Measurements from ENCODE around the gene CHPF2. TPM values are rescaled to one million over a fixed set of nuclear protein-coding genes. Genes with fewer than 3 reads are reported as not detected.
A peak's percentile ranks its signal among the peaks of the same experiment; 100 is the strongest.

CHPF2 gene
- total and polyA plus RNA-seq, 3 donors from 2014 or later: 22.6 to 70.5 (median 66.5) TPM

GRCh38 chr7:151276666-151277590 is 44.6 kb downstream of the CHPF2 start:
- peaks cover 15% of the 10 kb centered on the region for H3K4me1 ChIP-seq
- H3K27me3 ChIP-seq: no peaks in the 10 kb centered on the region
- no peaks in the 10 kb centered on the region for H3K36me3 ChIP-seq (ENCODE audit: low read depth, missing control alignments)
- peak overlapping the region; percentile 41 to 42 for H3K4me3 ChIP-seq
- intact Hi-C loops (cut with DNase I; ENCODE audit: low total_unique reads): no loop called here
- DNase-seq: peak; percentile 71
- peak overlapping the region; percentile 31 to 37 for H3K27ac ChIP-seq
- no peaks in the 10 kb centered on the region for H3K9me3 ChIP-seq
- WGBS, 2 donors: 1% methylated on average over 21 to 63 of the region's 63 CpGs
- TF ChIP-seq POLR2A (IDR thresholded peaks at IDR 0.05) (no peak), CTCF (IDR thresholded peaks at IDR 0.05) (no peak)

GRCh38 chr7:151277631-151278030 is 45.3 kb downstream of the CHPF2 start:
- WGBS, 2 donors: 24 to 41% methylated on average over 4 to 8 of the region's 8 CpGs
- Histone ChIP-seq H3K9me3 (no peaks in the 10 kb centered on the region), H3K27ac (no peak overlapping the region), H3K36me3 (ENCODE audit: low read depth, missing control alignments) (no peaks in the 10 kb centered on the region), H3K4me1 (peaks cover 15% of the 10 kb centered on the region), H3K4me3 (peak overlapping the region in 1 of 2 donors; percentile 41), H3K27me3 (no peaks in the 10 kb centered on the region)
- TF ChIP-seq POLR2A (IDR thresholded peaks at IDR 0.05): no peak
- no peak for TF ChIP-seq CTCF (IDR thresholded peaks at IDR 0.05)
- DNase-seq: no peak
- intact Hi-C loops (cut with DNase I; ENCODE audit: low total_unique reads): no loop called here

- peaks cover 15% of the 10 kb centered on the region for H3K4me1 ChIP-seq
- TF ChIP-seq POLR2A (IDR thresholded peaks at IDR 0.05) (no peak), CTCF (IDR thresholded peaks at IDR 0.05) (no peak)
- no peaks in the 10 kb centered on the region for H3K36me3 ChIP-seq (ENCODE audit: low read depth, missing control alignments)
- intact Hi-C loops (cut with DNase I; ENCODE audit: low total_unique reads): no loop called here
- H3K27ac ChIP-seq: no peak overlapping the region
- no peaks in the 10 kb centered on the region for H3K27me3 ChIP-seq
- WGBS, 2 donors: 92% methylated on average over 12 of the region's 12 CpGs
- H3K4me3 ChIP-seq: no peak overlapping the region
- H3K9me3 ChIP-seq: no peaks in the 10 kb centered on the region
- no peak for DNase-seq
These were observed 46.7 kb downstream of the CHPF2 start for GRCh38 chr7:151278949-151279348.

GRCh38 chr7:151279868-151280267 is 47.6 kb downstream of the CHPF2 start:
- Histone ChIP-seq H3K4me1 (peaks cover 15% of the 10 kb centered on the region), H3K4me3 (no peak overlapping the region), H3K27ac (no peak overlapping the region), H3K9me3 (no peaks in the 10 kb centered on the region), H3K36me3 (ENCODE audit: low read depth, missing control alignments) (no peaks in the 10 kb centered on the region), H3K27me3 (no peaks in the 10 kb centered on the region)
- no peak for TF ChIP-seq CTCF (IDR thresholded peaks at IDR 0.05)
- TF ChIP-seq POLR2A (IDR thresholded peaks at IDR 0.05): no peak
- 78 to 88% methylated on average over 1 to 5 of the region's 5 CpGs for WGBS, 2 donors
- intact Hi-C loops (cut with DNase I; ENCODE audit: low total_unique reads): no loop called here
- DNase-seq: no peak

Measured in testis (tissue), 3 donors.